Endothelial cell of umbilical vein (primary cell): ENCODE data around the gene CEP72. TPM values are rescaled to one million over a fixed set of nuclear protein-coding genes. Genes with fewer than 3 reads are reported as not detected.

Experiments used
- BruUV-seq: library from RNA; stranded (reverse); fragments of 400-500 nt; replicated peaks from 2 replicates; lab custom pipeline; 2021; lab: Mats Ljungman, UMichigan
- CTCF ChIA-PET: fragments of 300-600, 350-600 bp; sonication (Branson Sonifier 250); formaldehyde crosslinking; loops from one replicate; lab custom pipeline; 2021; ENCODE audit warnings: antibody characterized with exemption, inconsistent platforms; lab: Charles Lee
- POLR2A ChIA-PET: fragments of 300-600, 350-600 bp; sonication (Branson Sonifier 250); formaldehyde crosslinking; loops from one replicate; lab custom pipeline; 2021; ENCODE audit warnings: antibody characterized with exemption, inconsistent platforms; lab: Charles Lee
- DNase-seq: peaks from one replicate; pipeline ENCODE4 v3.0.0-alpha.2; 2011; ENCODE audit warnings: low read depth, low spot score
- FAIRE-seq: peaks from 2 replicates; lab custom pipeline; 2011; peaks lifted over from hg19 to GRCh38; lab: Jason Lieb, UNC
- H2AFZ ChIP-seq: 2 replicates; pipeline ENCODE4 v1.6.0; 2012; ENCODE audit warnings: low read depth, low read length, control low read depth, inconsistent platforms
- H3K27ac ChIP-seq: 2 replicates; pipeline ENCODE4 v1.5.1; 2011; ENCODE audit warnings: low read depth, mild to moderate bottlenecking, control low read depth, low read length, moderate library complexity; ENCODE audit not compliant: insufficient read depth
- H3K27me3 ChIP-seq, 2 experiments: 2 replicates each; pipeline versions ENCODE4 v1.6.0 to v1.6.1; 2011; ENCODE audit warnings: low read length in 2 of 2, mixed read lengths in 1 of 2; ENCODE audit not compliant: control insufficient read depth in 2 of 2, insufficient read depth in 2 of 2
- H3K36me3 ChIP-seq, 2 experiments: 2 replicates in 1 of 2; 3 replicates in 1 of 2; pipeline ENCODE4 v1.5.1; 2011; ENCODE audit warnings: low read length in 2 of 2, mild to moderate bottlenecking in 1 of 2, moderate library complexity in 1 of 2; ENCODE audit not compliant: control insufficient read depth in 2 of 2, insufficient read depth in 2 of 2; ENCODE audit errors: extremely low read depth in 1 of 2
- H3K4me1 ChIP-seq: 3 replicates; pipeline ENCODE4 v1.5.1; 2011; ENCODE audit warnings: mild to moderate bottlenecking, low read length; ENCODE audit not compliant: control insufficient read depth, insufficient read depth; ENCODE audit errors: extremely low read depth
- H3K4me2 ChIP-seq: 2 replicates; pipeline ENCODE4 v1.6.1; 2011; ENCODE audit warnings: low read length, control low read depth, mixed read lengths; ENCODE audit not compliant: insufficient read depth
- H3K4me3 ChIP-seq, 3 experiments: fragments of 200-600 bp in 1 of 3; sonication (generic), shearing (Covaris generic) in 1 of 3; replicated peaks in 1 of 3; 2 replicates each; pipeline ENCODE4 v1.5.1; 2011 to 2016; ENCODE audit warnings: control low read depth in 3 of 3, low read length in 3 of 3, mild to moderate bottlenecking in 2 of 3, inconsistent platforms in 1 of 3, low read depth in 1 of 3, moderate library complexity in 1 of 3; ENCODE audit not compliant: insufficient read depth in 1 of 3
- H3K79me2 ChIP-seq: 2 replicates; pipeline ENCODE4 v1.6.0; 2012; ENCODE audit warnings: low read length, inconsistent platforms; ENCODE audit not compliant: control insufficient read depth, insufficient read depth
- H3K9ac ChIP-seq: replicated peaks from 2 replicates; pipeline ENCODE3; 2011; ENCODE audit warnings: low read length, control low read depth; ENCODE audit not compliant: insufficient read depth; ENCODE audit errors: extremely low read depth
- H3K9me1 ChIP-seq: replicated peaks from 3 replicates; pipeline ENCODE4 v1.6.0; 2011; ENCODE audit warnings: mild to moderate bottlenecking, low read length; ENCODE audit not compliant: control insufficient read depth, insufficient read depth; ENCODE audit errors: extremely low read depth
- H3K9me3 ChIP-seq: replicated peaks from 2 replicates; pipeline ENCODE4 v1.5.1; 2012; ENCODE audit warnings: low read length, inconsistent platforms; ENCODE audit not compliant: control insufficient read depth, insufficient read depth
- H4K20me1 ChIP-seq: replicated peaks from 2 replicates; pipeline ENCODE3; 2011; ENCODE audit warnings: mild to moderate bottlenecking, low read length; ENCODE audit not compliant: control insufficient read depth, insufficient read depth; ENCODE audit errors: extremely low read depth
- CTCF ChIP-seq, 2 donors: IDR thresholded peaks; 1 replicate in 1 of 2; 2 replicates in 1 of 2; pipeline ENCODE4 v1.5.1; 2011; ENCODE audit warnings: low read length in 2 of 2, mild to moderate bottlenecking in 2 of 2, moderate library complexity in 2 of 2, control low read depth in 1 of 2, inconsistent platforms in 1 of 2, low read depth in 1 of 2; ENCODE audit not compliant: insufficient read depth in 1 of 2; ENCODE audit errors: extremely low read depth in 1 of 2
- EZH2 ChIP-seq: IDR thresholded peaks from 2 replicates; pipeline ENCODE4 v1.6.1; 2012; ENCODE audit warnings: borderline replicate concordance, low read depth, mild to moderate bottlenecking, moderate library complexity, low read length, inconsistent platforms; ENCODE audit not compliant: severe bottlenecking
- FOS ChIP-seq: IDR thresholded peaks from 2 replicates; pipeline ENCODE4 v1.6.1; 2011; ENCODE audit warnings: mild to moderate bottlenecking, low read length, moderate library complexity, borderline replicate concordance; ENCODE audit not compliant: insufficient read depth
- GATA2 ChIP-seq: IDR thresholded peaks from 2 replicates; pipeline ENCODE4 v1.7.0; 2011; ENCODE audit warnings: low read depth, mild to moderate bottlenecking, moderate library complexity, mixed read lengths, low read length; ENCODE audit not compliant: insufficient read length, insufficient read depth
- JUN ChIP-seq: IDR thresholded peaks from 2 replicates; pipeline ENCODE4 v1.6.1; 2011; ENCODE audit warnings: borderline replicate concordance, low read depth; ENCODE audit not compliant: insufficient read length, insufficient read depth
- MAX ChIP-seq: IDR thresholded peaks from 2 replicates; pipeline ENCODE4 v1.6.1; 2011; ENCODE audit not compliant: insufficient read depth, insufficient read length
- MYC ChIP-seq: IDR thresholded peaks from one replicate; pipeline ENCODE4 v1.6.1; 2011; ENCODE audit warnings: mild to moderate bottlenecking, low read depth, low read length
- POLR2A ChIP-seq: IDR thresholded peaks from 2 replicates; pipeline ENCODE4 v1.6.1; 2012; ENCODE audit warnings: low read depth, mild to moderate bottlenecking, control low read depth, low read length
- POLR2AphosphoS5 ChIP-seq: IDR thresholded peaks from 2 replicates; pipeline ENCODE4 v1.6.1; 2012; ENCODE audit warnings: low read depth, mild to moderate bottlenecking, control low read depth, low read length, moderate library complexity; ENCODE audit not compliant: insufficient read depth
- dilution Hi-C: fragments of 300-500 bp; cut with MboI; formaldehyde crosslinking; loops from one replicate; pipeline ENCODE4 v1.15.0; 2019; ENCODE audit warnings: low sequenced_read_pairs; ENCODE audit not compliant: extremely low pct_ligation_motif_present
- intact Hi-C: fragments of 100-400 bp; cut with micrococcal nuclease; formaldehyde crosslinking; loops from one replicate; pipeline ENCODE4 v1.10.0; 2022
- polyA plus RNA-seq, 4 experiments: library from polyadenylated mRNA; depleted of rRNA in 3 of 4; stranded (reverse) in 3 of 4; unstranded in 1 of 4; fragments of >200 nt; gene quantifications; 2 replicates each; pipeline versions ENCODE4 v1.2.1 to v1.2.3, GENCODE V29; 2011 to 2012; ENCODE audit warnings: missing spikeins in 1 of 4
- total RNA-seq: library from RNA; stranded (reverse); gene quantifications from 2 replicates; pipeline ENCODE4 v1.2.3, GENCODE V29; 2021

Gene CEP72
- total and polyA plus RNA-seq, 2 donors (not counting 3 experiments of a cell fraction or from before 2014, with no cell fraction given) = 2.9 to 9.5 TPM

- Histone ChIP-seq H3K4me1 (no peaks in the 10 kb centered on the region), H3K9me3 (no peaks in the 10 kb centered on the region), H3K4me3 (no peak overlapping the region), H3K9me1 (no peaks in the 10 kb centered on the region), H3K79me2 (no peaks in the 10 kb centered on the region), H2AFZ (no peak overlapping the region), H3K4me2 (no peak overlapping the region), H3K9ac (no peak overlapping the region), H3K27ac (no peak overlapping the region), H3K27me3 (no peaks in the 10 kb centered on the region), H3K36me3 (peaks cover 0 to 8% of the 10 kb centered on the region in 2 experiments), H4K20me1 (no peaks in the 10 kb centered on the region)
- intact Hi-C loops (no loop called here), dilution Hi-C loops (no loop called here)
- POLR2A ChIA-PET = no interaction called here
- TF ChIP-seq EZH2 (no peak), MAX (no peak), CTCF (IDR thresholded peaks at IDR 0.05; ENCODE audit: extremely low read depth in 1 of 2, insufficient read depth in 1 of 2, low read depth in 1 of 2, low read length in 2 of 2) (no peak), JUN (no peak), MYC (no peak), FOS (no peak), POLR2AphosphoS5 (no peak), POLR2A (no peak), GATA2 (no peak)
- no peak for DNase-seq
- BruUV-seq = no TSS peak
- FAIRE-seq = no peak
- CTCF ChIA-PET = no interaction called here
These were observed 10.9 kb downstream of the CEP72 start for GRCh38 chr5:622946-623522.
